GM23338 (cell line): ENCODE measurements around the gene OSBPL10.

ENCODE experiments used
- CTCF ChIP-seq, 2 experiments: fragments of 200-600 bp in 1 of 2; sonication (generic) in 1 of 2; conservative IDR thresholded peaks; 2 replicates each; pipeline versions ENCODE4 v1.5.1 to v1.6.1; 2016 to 2017; ENCODE audit warnings: antibody characterized with exemption in 2 of 2, low read depth in 2 of 2, mild to moderate bottlenecking in 2 of 2, moderate library complexity in 1 of 2
- EZH2 ChIP-seq: fragments of 200-600 bp; sonication (generic); IDR thresholded peaks from one replicate; pipeline ENCODE4 v1.8.0; 2017; ENCODE audit warnings: antibody characterized with exemption, mild to moderate bottlenecking, low read depth; ENCODE audit not compliant: unreplicated experiment
- JUNB ChIP-seq: IDR thresholded peaks from one replicate; pipeline ENCODE4 v1.6.1; 2016; ENCODE audit warnings: antibody characterized with exemption; ENCODE audit not compliant: unreplicated experiment
- POLR2AphosphoS5 ChIP-seq: IDR thresholded peaks from 2 replicates; pipeline ENCODE4 v1.6.1; 2016; ENCODE audit warnings: antibody characterized with exemption, low read depth
- REST ChIP-seq: IDR thresholded peaks from one replicate; pipeline ENCODE4 v1.6.1; 2018; ENCODE audit warnings: antibody characterized with exemption; ENCODE audit not compliant: unreplicated experiment

- TF ChIP-seq CTCF (conservative IDR thresholded peaks at IDR 0.05; ENCODE audit: low read depth in 2 of 2) (no peak), EZH2 (no peak), POLR2AphosphoS5 (no peak), REST (no peak), JUNB (no peak)
Observed at GRCh38 chr3:31765871-31766270, 215.2 kb downstream of the OSBPL10 start.
